ENCODE measurements around the gene ZBTB7C. TPM values are rescaled to one million over a fixed set of nuclear protein-coding genes. Genes with fewer than 3 reads are reported as not detected.

The ZBTB7C gene
- total and polyA plus RNA-seq, 2 of the 8 experiments (the other 6 are each of a cell fraction or from before 2014, with no cell fraction given), result 0.15 to 0.45 TPM

GRCh38 chr18:48440924-48441323, 31.7 kb upstream of the ZBTB7C start:
- Histone ChIP-seq H3K4me1 (replicated peaks in 1 of 4; ENCODE audit: control insufficient read depth in 3 of 4, insufficient read depth in 4 of 4, low read length in 3 of 4) (peaks cover 0 to 2% (median 0%) of the 10 kb centered on the region in 4 experiments; a peak in 1 of 7 replicates), H2AFZ (ENCODE audit: low read length) (no peak overlapping the region), H3K9ac (replicated peaks in 1 of 4; ENCODE audit: extremely low read depth in 1 of 4, low read depth in 3 of 4, low read length in 3 of 4) (no peak overlapping the region), H4K8ac (ENCODE audit: extremely low read depth, insufficient read depth, low read length) (no peak overlapping the region), H3K56ac (replicated peaks; ENCODE audit: insufficient read length, low read depth, low read length) (no peak overlapping the region), H2BK12ac (ENCODE audit: low read depth, low read length) (no peak overlapping the region), H3K79me1 (ENCODE audit: low read depth, low read length) (no peaks in the 10 kb centered on the region), H3K18ac (ENCODE audit: extremely low read depth, low read length) (no peak overlapping the region), H2BK15ac (ENCODE audit: low read length) (no peak overlapping the region), H3K79me2 (ENCODE audit: control insufficient read depth in 1 of 2, insufficient read depth in 2 of 2, low read length in 2 of 2) (no peaks in the 10 kb centered on the region), H4K20me1 (replicated peaks in 1 of 2; ENCODE audit: control insufficient read depth in 1 of 2, insufficient read depth in 2 of 2, low read length in 2 of 2) (no peaks in the 10 kb centered on the region), H3K4me2 (ENCODE audit: insufficient read depth in 1 of 2, low read depth in 2 of 2, low read length in 2 of 2) (no peak overlapping the region), H3K36me3 (ENCODE audit: control insufficient read depth in 2 of 4, insufficient read depth in 4 of 4, low read length in 3 of 4) (no peaks in the 10 kb centered on the region), H2AK5ac (ENCODE audit: low read depth, low read length) (no peak overlapping the region), H3K27me3 (replicated peaks in 1 of 4; ENCODE audit: control insufficient read depth in 3 of 4, extremely low read depth in 1 of 4, insufficient read depth in 3 of 4, low read length in 3 of 4) (0 out of 7 replicates have a peak, but pooled peaks cover 0 to 2% (median 0%) of the 10 kb centered on the region in 4 experiments), H2BK120ac (replicated peaks; ENCODE audit: low read depth, low read length) (no peak overlapping the region), H2BK5ac (ENCODE audit: low read depth, low read length) (no peak overlapping the region), H3K23ac (ENCODE audit: insufficient read length) (no peak overlapping the region), H4K91ac (replicated peaks; ENCODE audit: insufficient read length, low read length) (no peak overlapping the region), H4K5ac (ENCODE audit: insufficient read length, low read depth, low read length) (no peak overlapping the region), H3K9me3 (ENCODE audit: insufficient read depth in 2 of 2, low read depth in 1 of 2, low read length in 1 of 2) (no peaks in the 10 kb centered on the region), H3K14ac (ENCODE audit: insufficient read length) (no peak overlapping the region), H2BK20ac (ENCODE audit: low read length) (no peak overlapping the region), H3K4me3 (ENCODE audit: extremely low read depth in 1 of 4, insufficient read depth in 2 of 4, low read depth in 3 of 4, low read length in 4 of 4) (no peak overlapping the region), H3K23me2 (ENCODE audit: low read depth, low read length) (no peaks in the 10 kb centered on the region), H3K4ac (replicated peaks; ENCODE audit: insufficient read length, low read depth, low read length) (no peak overlapping the region), H3K27ac (ENCODE audit: low read depth, low read length) (no peak overlapping the region)
- FAIRE-seq (no peak), DNase-seq (ENCODE audit: low read depth in 1 of 2, low spot score in 2 of 2) (no peak)
- POLR2A ChIA-PET (ENCODE audit: partially characterized antibody), result no interaction called here
- CTCF ChIA-PET (ENCODE audit: partially characterized antibody), result interaction anchor here (0.6 to 14.8 kb wide), 4 partner anchors 121 to 1014 kb away, joined by 4 to 160 read pairs (median 6); no protein-coding TSS in a partner anchor
- TF ChIP-seq CHD1 (IDR thresholded peaks at IDR 0.05; ENCODE audit: low read depth, low read length), result no peak
- TF ChIP-seq TAF1 (IDR thresholded peaks at IDR 0.05; ENCODE audit: low read depth, low read length), result no peak
- no peak for TF ChIP-seq JUN (IDR thresholded peaks at IDR 0.05; ENCODE audit: low read depth, low read length)
- TF ChIP-seq POU5F1 (IDR thresholded peaks at IDR 0.05; ENCODE audit: low read depth, low read length), result no peak
- no peak for TF ChIP-seq RAD21 (IDR thresholded peaks at IDR 0.05 in 1 of 2, conservative IDR thresholded peaks at IDR 0.05 in 1 of 2; ENCODE audit: low read depth in 2 of 2, low read length in 2 of 2)
- TF ChIP-seq MAFK (IDR thresholded peaks at IDR 0.05; ENCODE audit: low read depth, low read length), result no peak
- no peak for TF ChIP-seq NRF1 (IDR thresholded peaks at IDR 0.05; ENCODE audit: low read depth, low read length)
- TF ChIP-seq RBBP5 (IDR thresholded peaks at IDR 0.05; ENCODE audit: borderline replicate concordance, low read depth, low read length), result no peak
- TF ChIP-seq RXRA (IDR thresholded peaks at IDR 0.05; ENCODE audit: insufficient read depth, low read depth, low read length), result no peak
- no peak for TF ChIP-seq TCF12 (IDR thresholded peaks at IDR 0.05; ENCODE audit: low read depth, low read length)
- 91% methylated on average over 9 of the region's 9 CpGs; no CpG with 5 or more reads in 1 of the 2 experiments for WGBS, 2 experiments (ENCODE audit: extremely low coverage in 1 of 2, insufficient coverage in 1 of 2, insufficient read length in 1 of 2, insufficient replicate concordance in 2 of 2, low coverage in 1 of 2, low lambda C conversion rate in 2 of 2, missing lambda C conversion rate in 1 of 2)
